Lower leg skin (tissue), 3 donors: ENCODE measurements around the gene TGFBR3.

Experiments used
- CTCF ChIP-seq, 3 donors: fragments of 450-650 bp; IDR thresholded peaks; one replicate each; pipeline ENCODE4 v1.5.1; 2016; ENCODE audit warnings: antibody characterized with exemption in 3 of 3, mild to moderate bottlenecking in 3 of 3, moderate library complexity in 2 of 3
- POLR2A ChIP-seq, 2 donors: fragments of 450-650 bp; IDR thresholded peaks; one replicate each; pipeline ENCODE4 v1.6.1; 2016 to 2017; ENCODE audit warnings: antibody characterized with exemption in 2 of 2, mild to moderate bottlenecking in 1 of 2, moderate library complexity in 1 of 2

- no peak for TF ChIP-seq CTCF (IDR thresholded peaks at IDR 0.05)
- no peak for TF ChIP-seq POLR2A (IDR thresholded peaks at IDR 0.05)
Measured at GRCh38 chr1:91784191-91784590, 101.8 kb downstream of the TGFBR3 start.
